Astrocyte of the hippocampus (primary cell): Measurements from ENCODE around the gene TMC6.
"Not testable (repeated sequence)": the region's sequence is repeated elsewhere in the genome, so short reads cannot be mapped to it uniquely, and the experiment has no call there.

Experiments
- DNase-seq: peaks from one replicate; pipeline ENCODE4 v3.0.0; 2011; ENCODE audit warnings: low read depth, low spot score

Gene TMC6

DNA sequence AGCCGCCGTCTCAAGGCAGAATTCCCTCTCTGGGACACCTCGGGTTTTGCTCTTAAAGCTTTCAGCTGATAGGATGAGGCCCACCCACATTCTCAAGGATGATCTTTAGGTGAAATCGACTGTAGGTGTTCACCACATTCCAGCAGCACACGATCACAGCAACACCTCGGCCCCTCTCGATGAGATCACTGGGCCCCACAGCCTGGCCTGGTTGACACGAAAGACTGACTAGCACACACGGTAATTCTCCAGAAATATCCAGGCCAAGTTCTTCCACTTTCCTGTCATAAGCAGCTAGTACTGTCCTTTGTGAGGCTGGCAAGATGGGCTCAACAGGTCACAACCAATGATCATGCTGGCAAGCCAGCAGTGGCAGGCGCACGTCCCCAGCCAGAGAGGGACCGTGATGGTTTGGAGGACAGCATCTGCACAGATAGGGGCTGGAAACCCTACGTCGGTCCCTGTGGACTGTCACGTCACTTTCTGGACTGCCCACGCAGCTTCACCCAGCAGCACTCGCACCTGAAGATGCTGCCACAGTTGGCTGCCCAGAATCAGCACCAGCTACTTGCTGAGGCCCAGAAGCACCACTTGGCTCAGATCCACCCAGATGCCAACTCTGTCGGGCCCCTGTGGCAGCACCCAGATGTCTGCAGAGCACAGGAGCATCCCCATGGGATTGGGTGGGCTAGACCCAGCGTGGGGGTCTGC is 17.4 kb downstream of the TMC6 start:
- no peak for DNase-seq

GRCh38 chr17:78110363-78111015 is 18.1 kb downstream of the TMC6 start:
- no peak for DNase-seq

GRCh38 chr17:78109489-78109761 is 19.1 kb downstream of the TMC6 start:
- DNase-seq, result no peak

GRCh38 chr17:78108726-78109488 is 19.6 kb downstream of the TMC6 start:
- no peak for DNase-seq

DNA sequence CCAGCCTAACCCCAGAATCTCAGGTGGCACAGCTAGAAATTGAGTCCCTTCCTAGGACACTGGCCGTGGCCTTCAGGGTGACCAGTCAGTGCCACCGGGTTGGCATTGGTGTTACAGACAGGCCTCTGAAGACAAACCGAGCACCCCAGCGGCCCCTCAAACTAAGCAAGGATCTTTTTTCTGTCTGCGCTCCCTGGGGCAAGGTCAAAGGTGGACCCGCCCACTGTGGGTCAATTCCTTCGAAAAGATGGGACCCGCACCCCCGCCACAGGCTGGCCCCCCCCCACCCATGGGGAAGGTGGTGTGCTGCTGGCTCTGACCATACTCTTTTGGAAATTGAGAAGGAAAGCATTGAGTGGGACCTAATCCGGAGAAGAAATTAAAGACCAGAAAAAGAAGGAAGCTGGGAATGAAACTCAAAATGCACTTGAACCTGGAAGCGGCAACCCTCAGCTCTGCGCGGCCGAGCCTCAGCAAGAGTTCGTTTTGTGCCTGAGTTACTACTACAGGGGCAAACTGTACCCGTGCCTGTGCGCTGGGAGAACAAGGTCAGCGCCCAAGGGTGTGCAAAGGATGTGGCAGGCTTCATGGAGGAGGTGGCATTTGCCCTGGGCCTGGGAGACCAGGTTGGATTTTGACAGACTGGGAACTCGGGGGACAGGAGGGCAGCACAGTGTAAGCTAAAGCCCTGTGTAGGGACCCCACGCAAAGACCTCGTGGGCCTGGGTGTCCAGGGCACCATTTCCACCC is 20.4 kb downstream of the TMC6 start:
- DNase-seq, result no peak

GRCh38 chr17:78107457-78107856 is 21.1 kb downstream of the TMC6 start:
- no peak for DNase-seq

DNA sequence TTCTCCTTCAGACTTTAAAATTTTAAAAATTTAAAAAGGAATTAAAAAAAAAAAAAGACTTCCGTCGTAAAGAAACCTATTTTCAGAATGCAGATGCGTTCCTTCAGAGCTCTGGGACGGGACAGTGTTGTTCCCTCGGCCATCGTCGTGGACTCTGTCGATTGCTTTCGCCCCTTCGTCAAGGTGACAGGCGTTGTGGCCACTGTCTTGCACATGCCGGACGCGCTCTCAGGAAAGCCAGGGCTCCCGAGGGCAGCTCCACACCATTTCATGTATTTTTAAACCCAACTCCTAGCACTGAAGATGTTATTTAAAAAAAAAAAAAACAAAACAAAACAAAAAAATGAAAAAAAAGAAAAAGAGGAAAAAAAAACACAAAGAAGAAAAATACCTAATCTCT is 22.3 kb downstream of the TMC6 start:
- DNase-seq, result no peak

DNA sequence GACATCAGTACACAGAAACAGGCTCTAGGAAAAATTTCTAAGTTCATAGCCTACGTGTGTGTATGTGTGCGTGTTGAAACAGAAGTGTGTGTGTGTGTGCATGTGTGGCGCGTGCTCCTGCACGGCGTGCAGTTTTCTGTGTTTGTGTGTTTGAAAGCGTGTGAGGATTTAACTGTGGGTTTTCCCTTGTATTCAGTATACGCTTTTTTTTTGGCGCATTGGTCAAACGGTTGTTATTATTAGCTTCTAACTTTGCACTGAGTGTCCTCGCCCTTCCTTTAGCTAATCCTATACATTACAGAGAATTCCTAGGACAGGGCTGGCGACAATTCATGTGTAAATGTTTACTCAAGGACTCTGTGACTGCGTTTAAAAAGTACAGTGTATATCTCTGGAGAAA is 23.0 kb downstream of the TMC6 start:
- DNase-seq, result no peak

DNA sequence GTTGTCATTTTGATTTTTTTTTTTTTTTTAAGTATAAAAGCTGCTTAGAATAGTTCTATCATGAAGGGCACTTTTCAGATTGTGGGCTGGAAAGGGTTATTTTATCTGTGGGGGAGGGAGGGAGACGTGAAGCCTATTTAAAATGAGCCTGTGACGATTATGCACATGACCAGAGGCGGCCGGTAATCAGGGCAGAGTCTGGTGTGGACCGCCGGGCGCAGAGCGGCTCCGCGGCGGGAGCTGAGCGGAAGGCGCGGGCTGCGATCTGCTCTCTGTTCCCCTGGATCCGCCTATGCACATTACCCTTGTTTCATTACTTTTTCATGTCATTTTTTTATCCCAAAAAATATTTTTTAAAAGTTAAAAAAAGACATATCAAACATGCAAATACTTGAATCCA is 23.5 kb downstream of the TMC6 start:
- no peak for DNase-seq

- no peak for DNase-seq
Observed at GRCh38 chr17:78104540-78104941, 24.0 kb downstream of the TMC6 start.

- no peak for DNase-seq
Observed at GRCh38 chr17:78103311-78103710, 25.2 kb downstream of the TMC6 start.

GRCh38 chr17:78101542-78101941 is 27.0 kb downstream of the TMC6 start:
- no peak for DNase-seq

- DNase-seq, result no peak
Observed at GRCh38 chr17:78101112-78101511, 27.4 kb downstream of the TMC6 start.

DNA sequence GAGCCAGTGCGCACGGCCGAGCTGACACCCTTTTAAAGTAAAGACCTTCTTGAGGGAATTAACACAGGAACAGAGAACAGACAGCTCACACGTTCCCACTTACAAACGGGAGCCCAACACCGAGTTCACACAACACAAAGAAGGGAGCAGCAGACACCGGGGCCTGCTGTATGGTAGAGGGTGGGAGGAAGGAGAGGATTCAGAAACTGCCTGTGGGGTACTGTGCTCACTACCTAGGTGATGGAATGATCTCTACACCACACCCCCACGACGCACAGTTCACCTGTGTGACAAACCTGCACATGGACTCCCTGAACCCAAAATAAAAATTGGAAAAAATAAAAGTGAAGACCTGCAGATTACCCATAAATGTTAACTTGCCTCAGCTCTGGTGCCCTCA is 32.5 kb downstream of the TMC6 start:
- no peak for DNase-seq

DNA sequence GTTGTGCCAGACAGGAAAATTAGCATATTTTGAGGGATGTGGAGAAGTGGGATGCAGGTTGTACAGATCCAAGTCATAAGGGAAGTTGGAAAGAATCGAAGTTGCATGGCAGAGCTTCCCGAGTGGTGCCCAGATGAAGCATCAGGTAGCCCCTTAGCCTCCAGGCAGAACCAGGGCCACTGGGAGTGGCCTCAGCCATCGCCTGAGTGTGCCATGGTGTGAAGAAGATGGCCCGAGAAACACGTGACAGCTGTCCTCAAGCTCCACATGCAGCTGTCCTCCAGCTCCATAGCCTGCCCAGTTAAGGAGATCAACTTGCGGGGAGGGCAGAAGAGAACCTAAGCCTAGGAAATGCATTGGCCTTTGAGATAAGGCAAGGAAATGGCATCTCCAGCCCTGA is 33.5 kb downstream of the TMC6 start:
- no peak for DNase-seq

DNA sequence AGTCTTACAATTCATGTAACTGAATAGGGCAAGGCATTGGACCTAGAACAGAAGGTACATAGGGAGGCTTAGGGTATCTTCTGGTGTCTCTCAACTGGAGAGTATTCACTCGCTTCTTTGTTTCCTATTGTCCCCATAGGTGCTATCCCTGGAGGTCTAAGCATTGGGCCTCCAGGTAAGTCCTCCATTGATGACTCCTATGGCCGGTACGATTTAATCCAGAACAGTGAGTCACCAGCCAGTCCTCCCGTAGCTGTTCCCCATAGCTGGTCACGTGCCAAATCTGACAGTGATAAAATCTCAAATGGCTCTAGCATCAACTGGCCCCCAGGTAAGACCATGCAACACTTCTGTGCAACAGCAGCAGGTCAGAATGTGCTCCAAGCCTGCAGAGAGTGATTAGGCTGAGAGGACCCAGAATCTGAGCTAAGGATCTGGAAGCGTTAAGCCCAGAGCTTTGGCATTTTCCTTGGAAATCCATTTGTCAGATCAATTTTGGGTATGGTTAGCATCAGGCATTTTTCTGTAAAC is 35.7 kb downstream of the TMC6 start:
- no peak for DNase-seq

DNA sequence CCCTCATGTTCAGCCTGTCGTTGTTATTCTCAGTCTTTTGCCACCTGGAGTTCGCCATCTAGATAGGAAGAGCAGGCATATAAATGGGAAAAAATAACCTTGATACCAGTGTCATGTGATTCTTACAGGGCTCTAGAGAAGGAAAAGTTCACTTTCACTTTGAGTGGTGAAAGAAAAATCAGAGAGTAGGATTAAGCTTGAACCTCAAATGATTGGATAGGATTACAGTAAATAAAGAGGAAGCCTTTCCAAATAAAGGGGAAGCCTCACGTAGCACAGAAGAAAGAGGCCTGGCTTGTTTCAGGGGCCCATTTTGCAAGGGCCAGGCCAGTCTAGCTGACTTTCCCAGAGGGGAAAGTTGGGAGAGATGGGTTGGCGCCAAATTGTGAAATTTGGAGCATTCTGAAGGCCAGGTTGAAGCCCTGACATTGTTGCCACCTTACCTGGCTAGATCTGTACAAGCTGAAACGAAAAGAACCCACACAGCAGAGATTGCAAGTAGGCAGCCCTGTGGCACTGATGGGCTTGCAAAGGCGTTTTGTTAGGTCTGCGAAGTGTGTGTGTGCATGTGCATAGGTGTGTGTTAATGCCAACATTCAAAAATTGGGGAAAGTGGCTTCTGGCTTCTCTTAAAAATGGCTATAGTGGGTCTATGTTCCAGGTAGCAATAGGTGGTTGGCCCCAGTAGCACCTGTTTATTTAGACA is 38.8 kb downstream of the TMC6 start:
- no peak for DNase-seq

- no peak for DNase-seq
Observed at GRCh38 chr17:78088529-78088928, 40.0 kb downstream of the TMC6 start.

DNA sequence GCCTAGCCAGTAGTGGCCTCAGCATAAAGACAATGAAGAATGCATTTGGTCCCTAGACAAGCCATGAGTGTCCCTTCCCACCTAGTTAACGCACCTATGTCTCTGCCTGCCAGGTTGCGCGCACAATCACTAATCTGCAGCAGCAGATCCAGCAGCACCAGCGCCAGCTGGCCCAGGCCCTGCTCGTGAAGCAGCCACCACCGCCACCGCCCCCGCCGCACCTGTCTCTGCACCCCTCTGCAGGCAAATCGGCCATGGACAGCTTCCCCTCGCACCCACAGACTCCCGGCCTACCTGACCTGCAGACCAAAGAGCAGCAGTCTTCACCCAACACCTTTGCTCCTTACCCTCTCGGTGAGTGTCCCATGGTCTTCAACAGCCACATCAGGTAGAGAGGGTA is 41.8 kb downstream of the TMC6 start:
- no peak for DNase-seq

GRCh38 chr17:78082988-78083387 is 45.6 kb downstream of the TMC6 start:
- no peak for DNase-seq

DNA sequence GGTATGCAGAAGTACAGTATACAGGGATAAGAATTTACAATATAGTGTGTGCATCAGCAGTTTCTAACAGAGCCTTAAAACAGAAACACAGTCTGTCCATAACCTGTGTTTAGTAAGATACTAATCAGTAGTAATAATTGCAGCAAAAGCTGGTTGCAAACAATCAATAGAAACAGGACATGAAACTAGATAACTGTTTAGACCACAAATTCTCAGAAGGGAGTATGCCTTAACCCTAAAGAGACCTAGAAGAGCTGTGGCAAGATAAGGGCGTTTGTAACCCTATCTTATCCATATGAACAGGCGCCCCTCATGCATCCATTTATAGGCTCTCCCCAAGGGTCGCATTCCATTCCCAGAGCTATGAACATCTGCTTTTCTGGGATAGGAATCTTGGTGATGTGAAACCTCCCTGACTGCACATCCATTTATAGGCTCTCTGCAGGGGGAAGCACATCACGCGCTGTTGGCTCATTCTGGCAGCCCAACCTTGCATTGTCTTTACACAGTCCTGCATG is 46.1 kb downstream of the TMC6 start:
- DNase-seq, result not testable (repeated sequence)
